Stimulated activated CD4-positive, alpha-beta T cell treated with anti-CD3 and anti-CD28 coated beads, Interleukin-4, amount 100 ng/mL, for 1 hour (primary cell): ENCODE measurements around the gene NHERF2.
"Not testable (repeated sequence)": the region's sequence is repeated elsewhere in the genome, so short reads cannot be mapped to it uniquely, and the experiment has no call there.

Experiments
- DNase-seq: peaks from one replicate; pipeline ENCODE4 v3.0.0-alpha.2; 2020

Gene NHERF2

DNA sequence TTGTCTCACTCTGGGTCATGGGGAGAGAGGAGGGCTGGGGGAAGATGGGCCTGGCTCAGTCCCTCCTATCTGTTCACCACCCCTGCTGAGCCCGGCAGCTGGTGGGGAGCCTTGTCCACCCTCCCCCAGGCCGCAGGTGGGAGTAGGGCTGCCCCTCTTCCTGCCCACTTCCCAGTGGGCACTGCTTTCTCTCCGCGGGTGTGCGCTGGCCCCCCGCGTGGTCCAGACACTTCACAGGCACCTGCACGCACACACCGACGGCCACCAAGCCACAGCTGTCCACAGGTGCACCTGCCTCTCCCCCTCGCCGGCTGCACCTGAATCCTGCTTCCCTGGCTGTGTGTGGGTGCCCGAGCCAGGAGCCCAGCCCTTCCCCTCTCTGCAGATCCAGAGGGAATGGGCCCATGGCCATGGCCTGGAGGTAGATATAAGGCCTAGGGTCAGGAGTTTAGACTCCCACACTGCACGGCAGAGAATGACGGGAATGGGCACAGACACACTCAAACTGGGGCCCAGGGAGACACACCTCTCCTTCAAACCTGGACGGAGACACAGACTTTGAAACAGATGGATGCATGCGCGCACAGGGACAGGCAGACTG is 2.0 kb downstream of the NHERF2 start:
- no peak for DNase-seq

DNA sequence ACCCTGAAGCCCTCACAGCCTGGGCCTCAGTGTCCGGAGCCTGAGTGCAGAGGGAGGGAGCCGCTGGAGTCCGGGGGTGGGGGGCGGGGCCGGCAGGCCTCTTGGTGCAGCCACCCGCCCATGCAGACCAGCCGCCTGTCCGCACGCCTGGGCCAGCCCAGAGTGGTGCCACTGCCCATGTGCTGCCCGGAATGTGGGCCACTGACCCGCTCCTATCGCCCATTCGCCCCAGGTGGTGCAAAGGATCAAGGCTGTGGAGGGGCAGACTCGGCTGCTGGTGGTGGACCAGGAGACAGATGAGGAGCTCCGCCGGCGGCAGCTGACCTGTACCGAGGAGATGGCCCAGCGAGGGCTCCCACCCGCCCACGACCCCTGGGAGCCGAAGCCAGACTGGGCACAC is 2.6 kb downstream of the NHERF2 start:
- no peak for DNase-seq

DNA sequence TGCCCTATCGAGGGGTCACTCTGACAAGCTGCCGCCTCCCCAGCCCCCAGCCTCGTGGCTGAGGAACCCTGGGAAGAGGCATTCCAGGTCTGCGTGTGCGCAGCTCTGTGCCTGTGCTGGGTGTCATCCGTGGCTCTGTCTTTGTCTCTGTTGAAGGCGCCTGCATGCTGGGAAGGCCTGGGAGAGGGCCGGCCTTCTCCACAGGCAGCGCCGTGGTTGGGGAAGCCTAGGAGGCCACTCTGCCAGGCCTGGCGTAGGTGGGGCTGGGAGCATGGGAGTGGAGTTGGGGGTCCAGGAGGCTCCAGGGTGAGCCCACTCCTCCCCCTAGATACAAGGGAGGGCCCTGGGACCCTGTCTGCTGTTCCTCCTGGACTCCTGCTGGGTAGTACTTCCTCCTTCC is 3.3 kb downstream of the NHERF2 start:
- DNase-seq: no peak

DNA sequence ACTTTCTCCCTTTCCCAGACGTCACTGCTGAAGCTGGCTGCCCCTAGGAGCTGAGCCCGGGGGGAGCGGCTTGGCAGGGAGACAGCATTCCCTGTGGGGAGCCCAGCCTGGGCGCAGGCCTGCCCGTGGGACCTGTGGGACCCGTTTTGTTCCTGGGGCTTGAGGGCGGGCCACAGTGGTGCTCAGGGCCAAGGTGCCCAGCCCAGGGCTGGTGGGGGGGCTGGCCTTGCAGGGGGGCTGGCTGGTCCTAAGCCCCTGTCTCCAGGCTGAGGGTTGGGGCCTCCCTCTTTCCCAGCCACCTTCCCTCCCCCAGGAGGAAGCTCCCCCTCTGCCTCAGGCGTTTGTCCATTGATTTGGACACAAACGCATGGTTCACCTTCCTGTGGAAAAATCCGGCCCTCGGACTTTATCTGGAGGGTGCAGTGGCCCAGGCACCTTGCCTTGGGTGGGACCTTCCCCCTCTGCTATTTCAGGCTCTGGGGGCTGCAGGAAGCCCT is 4.4 kb downstream of the NHERF2 start:
- no peak for DNase-seq

DNA sequence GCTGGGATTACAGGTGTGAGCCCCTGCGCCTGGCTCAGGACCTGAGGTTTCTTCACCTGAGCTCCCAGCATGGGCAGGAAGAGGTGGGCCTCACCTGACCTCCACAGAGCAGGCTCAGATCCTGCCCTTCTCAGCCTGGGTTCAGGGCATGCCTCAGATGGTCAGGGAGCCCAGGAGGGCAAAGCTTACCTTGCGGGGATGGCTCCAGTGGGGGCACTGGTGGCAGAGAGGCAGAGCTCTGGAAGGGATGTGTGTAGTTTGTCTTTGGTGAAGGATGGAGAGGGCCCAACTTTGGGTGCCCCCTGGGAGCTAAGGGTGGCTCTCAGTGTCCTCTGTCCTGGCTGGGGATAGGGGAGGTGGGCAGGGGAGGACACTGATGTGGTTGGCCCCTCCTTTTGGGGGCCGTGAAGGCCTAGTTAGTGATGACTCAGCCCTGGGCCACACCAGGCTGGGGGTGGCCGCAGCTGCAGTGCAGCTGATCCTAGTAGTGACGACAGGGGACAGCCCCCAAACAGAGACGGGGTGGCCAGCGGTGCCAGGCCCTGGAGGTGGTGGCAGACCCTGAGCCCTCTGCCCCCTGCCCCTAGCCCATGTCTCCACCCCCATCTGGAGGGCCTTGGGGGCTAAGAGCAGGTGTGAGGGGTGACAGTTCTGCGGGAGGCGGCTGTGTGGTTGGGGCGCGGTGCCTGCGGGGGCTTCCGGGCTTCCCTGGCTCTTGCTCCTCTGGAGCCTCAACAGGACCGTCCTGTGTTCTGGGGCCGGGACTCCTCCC is 5.8 kb downstream of the NHERF2 start:
- DNase-seq: no peak

DNA sequence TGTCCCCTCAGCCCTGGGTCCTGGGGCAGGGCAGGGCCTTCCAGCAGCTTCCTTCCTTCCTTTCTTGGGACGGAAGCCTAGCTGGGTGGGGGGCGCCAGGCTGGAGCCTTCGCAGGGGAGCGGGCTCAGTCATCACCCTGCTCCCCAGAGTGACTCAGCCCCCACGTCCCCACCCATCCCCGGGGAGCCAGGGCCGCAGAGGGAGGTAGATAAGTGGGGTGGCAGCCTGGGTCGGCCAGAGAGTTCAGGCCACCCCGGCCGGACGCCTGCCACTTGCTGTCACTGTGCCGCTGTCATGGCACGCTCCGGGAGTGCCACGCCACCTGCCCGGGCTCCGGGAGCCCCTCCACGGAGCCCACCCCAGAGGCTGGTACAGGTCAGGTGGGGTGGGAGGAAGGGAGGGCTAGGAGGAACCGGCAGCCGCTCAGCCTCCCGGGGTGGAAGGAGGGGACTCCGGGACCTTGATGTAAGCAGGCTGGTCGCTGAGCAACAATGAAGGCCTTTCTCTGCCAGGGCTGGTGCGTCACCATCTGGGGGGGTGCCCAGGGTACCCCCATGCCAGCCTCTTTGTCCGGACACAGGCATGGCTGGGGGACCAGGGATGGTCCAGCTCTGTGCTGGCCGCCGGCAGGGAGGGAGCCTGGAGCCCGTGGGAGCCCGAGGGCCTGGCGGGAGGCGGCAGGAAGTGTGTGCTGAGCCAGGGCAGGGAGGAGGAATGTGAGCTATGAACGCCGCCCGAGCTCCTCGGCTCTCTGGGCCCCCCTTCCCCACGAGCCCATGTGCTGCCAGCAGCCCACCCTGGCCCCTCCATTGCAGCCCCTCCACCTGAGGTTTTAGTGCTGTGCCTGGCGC is 6.6 kb downstream of the NHERF2 start:
- no peak for DNase-seq

DNA sequence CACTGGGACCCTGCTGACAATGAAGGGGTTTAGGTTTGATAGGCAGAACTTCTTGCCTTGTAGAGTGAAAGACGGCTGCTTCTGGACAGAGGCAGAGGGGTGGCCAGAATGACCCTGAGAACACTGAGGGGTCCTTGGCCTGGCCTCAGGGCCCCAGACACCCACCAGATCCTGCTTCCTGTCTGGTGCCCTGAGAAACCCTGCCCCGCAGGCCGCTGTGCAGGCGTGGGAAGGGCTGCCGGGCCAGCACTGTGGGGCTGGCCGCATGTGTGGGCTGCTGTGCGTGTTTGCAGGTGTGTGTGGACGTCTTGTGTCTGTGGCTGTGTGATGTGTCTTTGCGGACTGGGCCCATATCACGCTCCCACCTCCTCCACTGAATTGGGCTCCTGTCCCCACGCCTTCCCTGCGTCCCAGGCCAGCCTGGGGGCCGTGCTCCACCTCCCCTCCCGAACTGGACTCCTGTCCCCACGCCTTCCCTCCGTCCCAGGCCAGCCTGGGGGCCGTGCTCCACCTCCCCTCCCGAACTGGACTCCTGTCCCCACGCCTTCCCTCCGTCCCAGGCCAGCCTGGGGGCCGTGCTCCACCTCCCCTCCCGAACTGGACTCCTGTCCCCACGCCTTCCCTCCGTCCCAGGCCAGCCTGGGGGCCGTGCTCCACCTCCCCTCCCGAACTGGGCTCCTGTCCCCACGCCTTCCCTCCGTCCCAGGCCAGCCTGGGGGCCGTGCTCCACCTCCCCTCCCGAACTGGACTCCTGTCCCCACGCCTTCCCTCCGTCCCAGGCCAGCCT is 7.4 kb downstream of the NHERF2 start:
- DNase-seq: not testable (repeated sequence)

DNA sequence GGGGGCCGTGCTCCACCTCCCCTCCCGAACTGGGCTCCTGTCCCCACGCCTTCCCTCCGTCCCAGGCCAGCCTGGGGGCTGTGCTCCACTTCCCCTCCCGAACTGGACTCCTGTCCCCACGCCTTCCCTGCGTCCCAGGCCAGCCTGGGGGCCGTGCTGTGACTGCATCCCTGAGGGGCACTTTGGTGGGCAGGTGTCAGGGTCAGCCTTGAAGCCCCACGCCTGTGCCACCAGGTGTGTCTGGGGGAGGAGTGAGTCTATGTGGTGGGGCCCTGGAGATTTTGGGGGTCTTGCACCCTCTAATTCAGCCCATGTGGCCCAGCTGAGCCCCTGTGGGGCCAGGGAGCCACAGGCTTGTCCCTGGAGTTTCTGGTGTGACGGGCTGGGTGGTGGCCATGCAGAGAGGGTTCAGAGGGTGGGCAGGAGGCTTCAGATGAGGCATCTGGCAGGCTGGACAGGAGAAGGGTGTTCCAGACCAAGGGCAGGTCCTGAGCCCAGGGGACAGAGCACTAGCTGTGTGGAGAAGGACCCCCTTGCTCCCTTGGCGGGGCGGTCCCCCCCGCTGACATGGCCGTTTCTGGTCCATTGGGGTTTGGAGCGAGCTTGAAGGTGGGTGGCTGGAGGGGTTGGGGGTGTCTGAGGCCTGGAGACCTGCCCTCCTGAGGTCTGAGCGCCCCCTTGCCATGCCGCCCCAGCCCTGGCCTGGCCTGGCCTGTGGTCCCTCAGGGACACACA is 8.2 kb downstream of the NHERF2 start:
- no peak for DNase-seq

DNA sequence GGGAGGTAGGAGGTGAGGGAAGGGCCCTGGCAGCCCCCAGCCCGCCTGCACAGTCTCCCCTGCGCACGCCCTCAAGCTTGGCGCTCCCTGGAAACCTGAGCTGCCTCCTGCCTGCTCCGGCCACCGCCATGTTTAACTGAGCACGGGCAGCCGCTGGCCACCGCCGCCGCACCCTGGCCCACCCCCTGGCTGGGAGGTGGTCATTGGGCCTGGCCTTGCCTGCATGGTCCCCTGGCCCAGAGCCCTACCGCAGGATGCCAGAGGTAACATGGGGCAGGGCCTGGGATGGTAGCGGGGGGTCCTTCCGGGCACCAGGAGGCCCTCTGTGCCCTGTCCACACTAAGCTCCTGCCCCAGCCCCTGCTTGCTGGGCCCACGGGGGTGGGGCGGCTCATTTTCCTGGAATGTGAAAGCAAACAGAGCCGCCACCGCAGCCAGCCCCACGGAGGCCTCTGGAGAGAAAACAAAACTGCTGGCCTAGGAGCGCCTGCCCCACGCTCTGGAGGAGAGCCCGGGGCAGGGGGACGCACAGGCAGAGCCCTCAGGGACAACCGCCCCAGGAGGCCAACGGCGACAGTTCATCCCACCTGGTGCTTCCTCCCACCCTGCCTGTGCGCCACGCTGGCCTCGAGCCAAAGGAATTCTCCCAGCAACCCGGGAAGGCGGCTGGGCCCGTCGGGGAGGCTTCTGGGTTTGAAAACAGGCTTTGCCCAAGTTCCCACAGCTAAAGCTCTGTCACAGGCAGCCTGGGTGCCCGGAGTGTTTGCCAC is 8.9 kb downstream of the NHERF2 start:
- DNase-seq: no peak

DNA sequence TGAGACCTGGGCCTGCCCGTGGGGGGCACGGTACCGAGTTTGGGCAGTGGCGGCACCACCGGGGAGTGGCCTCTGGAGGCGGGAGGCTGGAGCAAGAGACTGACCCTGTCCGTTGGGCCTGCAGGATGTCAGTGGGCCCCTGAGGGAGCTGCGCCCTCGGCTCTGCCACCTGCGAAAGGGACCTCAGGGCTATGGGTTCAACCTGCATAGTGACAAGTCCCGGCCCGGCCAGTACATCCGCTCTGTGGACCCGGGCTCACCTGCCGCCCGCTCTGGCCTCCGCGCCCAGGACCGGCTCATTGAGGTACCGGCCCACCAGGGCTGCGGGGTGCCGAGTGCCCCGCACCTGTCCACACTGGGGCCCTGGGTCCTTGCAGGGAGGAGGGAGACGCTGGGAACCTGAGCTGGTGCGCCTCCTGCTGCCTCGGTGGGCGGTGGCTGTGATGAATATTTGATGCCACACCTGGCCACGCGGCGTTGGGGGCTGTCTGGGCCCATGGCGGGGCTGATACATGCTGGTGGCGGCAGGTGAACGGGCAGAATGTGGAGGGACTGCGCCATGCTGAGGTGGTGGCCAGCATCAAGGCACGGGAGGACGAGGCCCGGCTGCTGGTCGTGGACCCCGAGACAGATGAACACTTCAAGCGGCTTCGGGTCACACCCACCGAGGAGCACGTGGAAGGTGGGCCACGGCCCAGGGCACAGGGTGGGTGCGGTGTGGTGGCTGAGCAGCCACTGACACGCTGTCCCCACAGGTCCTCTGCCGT is 9.7 kb downstream of the NHERF2 start:
- DNase-seq: no peak

DNA sequence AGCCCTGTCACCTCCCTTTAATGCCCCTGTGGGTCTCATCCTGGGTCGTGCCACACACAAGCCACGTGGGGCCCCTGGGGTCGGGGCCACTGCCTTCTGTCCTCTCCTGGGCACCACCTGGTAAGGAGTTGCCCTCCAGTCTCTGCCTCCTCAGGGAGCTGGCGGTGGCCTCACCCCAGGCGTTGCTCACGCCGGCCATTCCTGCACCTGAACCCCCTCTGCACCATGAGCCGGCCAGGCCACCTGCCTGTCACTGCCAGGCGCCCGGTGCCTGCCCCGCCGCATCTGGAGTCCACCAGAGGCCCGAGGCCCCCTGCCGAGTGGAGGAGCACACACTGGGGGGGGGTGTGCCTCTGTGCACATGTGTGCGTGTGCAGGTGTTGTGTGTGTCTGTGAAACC is 10.4 kb downstream of the NHERF2 start:
- DNase-seq: no peak

DNA sequence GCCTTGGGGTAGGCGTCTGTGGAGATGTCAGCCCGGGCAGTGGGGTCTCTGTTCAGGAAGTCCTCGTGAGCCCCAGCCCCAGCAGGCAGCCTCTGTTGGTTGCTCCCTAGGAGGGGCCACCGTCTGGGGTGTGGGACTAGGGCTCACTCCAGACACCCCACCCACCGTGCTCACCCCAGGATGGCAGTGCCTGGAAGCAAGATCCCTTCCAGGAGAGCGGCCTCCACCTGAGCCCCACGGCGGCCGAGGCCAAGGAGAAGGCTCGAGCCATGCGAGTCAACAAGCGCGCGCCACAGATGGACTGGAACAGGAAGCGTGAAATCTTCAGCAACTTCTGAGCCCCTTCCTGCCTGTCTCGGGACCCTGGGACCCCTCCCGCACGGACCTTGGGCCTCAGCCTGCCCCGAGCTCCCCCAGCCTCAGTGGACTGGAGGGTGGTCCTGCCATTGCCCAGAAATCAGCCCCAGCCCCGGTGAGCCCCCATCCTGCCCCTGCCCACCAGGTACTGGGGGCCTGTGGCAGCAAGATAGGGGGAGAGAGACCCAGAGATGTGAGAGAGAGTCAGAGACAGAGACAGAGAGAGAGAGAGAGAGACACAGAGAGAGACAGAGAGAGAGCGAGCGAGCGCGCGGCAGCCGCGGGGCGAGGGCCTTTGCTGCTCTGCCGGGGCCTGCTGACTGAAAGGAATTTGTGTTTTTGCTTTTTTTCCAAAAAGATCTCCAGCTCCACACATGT is 11.1 kb downstream of the NHERF2 start:
- no peak for DNase-seq

DNA sequence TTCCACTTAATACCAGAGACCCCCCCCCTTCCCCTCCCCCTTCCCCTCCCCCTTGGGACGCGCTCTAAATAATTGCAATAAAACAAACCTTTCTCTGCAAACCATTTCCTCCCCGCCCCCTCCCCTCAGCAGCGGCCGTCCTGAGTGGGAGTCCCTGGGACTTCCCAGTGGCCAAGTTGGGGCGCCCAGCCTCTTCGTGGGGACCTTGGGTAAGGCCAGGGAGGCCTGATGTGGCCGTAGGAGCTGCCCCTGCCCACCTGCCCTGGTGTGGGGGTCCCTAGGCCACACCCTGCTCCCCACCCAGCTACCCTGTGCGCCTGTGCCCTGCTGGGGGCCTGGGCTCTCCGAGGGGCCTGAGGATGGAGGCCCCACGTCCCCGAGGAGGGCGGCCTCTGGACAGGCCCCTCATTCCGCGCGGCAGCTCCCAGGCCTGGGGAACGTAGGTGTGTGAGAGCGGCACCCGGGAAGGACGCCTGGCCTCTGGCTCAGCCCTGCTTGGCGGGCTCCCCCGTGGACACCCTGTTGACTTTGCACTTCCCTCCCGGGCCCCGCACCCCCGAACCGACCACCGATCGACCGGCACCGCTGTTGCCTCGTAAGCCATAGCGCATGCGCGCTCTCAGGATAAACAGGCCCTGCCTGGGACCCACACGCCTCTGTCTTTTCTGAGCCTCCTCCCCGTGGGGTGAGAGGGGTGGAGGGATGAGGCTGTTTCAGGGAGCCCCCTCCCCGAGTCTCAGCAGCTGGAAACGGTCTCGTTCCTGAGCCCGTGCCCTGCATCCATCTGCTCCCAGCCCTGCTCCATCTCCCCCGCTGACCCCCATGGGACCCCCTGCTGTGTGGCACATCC is 11.9 kb downstream of the NHERF2 start:
- no peak for DNase-seq

DNA sequence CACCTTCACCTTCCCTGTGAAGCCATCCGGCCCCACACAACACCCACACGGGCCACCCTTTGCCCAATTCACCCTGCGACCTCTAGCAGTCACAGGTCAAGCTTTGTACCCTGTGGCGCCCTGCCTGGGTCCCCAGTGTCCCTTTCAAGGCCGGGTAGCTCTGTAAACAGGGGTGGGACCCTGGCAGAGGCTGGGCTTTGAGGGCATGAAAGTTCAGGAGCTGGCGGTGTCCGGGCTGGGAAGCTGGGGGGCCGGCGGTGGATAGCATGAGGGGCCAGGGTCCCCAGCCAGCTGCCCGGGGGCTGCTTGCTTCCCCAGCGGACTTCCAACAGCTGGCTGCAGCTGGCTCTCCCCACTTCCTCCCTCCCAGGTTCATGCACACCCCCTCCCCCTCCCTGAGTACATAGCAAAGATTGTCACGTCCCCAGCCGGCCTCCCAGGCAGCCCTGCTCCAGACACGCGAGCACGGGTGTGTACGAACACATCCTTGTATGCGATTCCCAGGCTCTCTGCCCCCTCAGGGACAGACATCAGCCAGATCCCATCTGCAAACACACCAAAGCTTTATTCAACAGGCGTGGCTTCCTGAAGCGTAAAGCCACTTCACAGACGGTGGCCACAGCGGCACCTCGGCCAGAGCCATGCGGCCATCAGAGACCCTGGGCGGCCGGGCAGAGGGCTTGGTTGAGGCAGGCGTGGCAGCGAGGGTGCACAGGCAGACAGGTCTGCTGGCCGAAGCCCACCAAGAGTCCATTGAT is 12.8 kb downstream of the NHERF2 start:
- DNase-seq: no peak

DNA sequence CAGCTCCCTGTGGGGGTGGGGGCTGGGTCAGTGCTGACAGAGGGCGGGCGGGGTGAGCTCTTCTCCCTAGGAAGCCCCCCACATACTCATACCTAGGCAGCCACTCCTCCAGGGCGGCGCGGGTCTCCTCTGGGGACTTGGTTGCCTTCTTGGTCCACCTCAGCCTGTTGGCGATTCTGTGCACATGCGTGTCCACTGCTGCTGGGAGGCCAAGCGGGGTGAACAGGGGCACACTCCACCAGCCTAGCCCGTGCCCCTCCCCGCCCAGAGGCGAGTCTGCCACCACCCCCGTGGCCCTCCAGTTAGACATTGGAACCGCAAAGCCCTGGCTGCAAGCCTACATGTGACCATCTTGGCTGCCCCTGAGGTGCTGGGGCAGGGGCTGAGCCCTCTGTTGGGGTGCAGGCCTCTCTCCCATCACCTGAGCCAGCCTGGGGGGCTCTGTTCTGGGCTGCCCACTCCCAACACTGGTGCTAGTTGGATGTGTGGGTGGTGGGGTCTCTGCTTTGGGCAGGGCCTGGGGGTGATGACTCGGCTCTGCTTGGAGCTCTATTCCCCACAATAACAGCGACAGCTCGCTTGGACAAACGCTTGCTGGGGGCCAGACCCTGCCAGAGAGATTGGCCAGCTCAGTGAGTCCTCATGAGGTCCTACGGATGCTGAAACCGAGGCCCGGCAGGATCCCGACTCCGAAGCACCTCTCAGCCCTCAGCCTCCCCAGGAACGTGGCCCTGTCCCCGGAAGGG is 13.5 kb downstream of the NHERF2 start:
- no peak for DNase-seq

DNA sequence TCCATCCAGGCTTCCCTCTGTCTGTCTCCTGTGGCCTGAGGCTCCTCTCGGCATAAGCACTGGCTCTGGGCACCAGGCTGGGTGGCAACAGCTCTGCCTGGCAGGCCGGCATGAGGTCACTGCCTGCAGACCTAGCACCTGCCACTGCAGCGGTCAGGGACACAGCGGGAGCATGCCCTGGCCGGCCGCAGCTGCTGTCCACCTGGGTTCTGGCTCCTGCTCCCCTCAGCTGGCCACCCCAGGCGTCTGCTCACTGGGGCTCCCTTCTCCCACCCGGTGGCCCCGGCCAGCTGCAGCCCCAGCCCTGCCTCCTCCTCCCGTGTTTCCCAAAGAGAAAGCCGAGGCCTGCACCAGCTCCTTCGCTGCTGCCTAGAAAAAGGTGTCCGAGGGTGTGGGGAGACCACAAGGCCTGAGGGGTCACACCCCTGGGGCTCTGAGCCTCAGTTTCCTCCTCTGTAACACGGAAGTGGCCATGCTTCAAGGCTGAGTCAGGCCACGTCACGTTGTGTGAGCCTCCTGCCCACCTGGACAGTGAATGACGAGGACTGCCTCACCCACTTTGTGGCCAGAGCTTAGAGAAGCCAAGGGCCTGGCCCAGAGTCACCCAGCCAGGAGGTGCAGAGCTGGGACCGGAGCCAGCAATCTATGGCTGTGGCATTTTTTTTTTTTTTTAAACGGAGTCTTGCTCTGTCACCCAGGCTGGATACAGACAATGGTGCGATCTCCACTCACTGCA is 14.3 kb downstream of the NHERF2 start:
- DNase-seq: no peak
